GM21360 (cell line): ENCODE data around the gene MEF2D.

Source experiments
- ATAC-seq: cut with Tn5 transposase; IDR thresholded peaks from one replicate; pipeline ENCODE4 v1.9.1; 2021; ENCODE audit warnings: mild to moderate bottlenecking, moderate library complexity; ENCODE audit not compliant: unreplicated experiment

MEF2D gene

GRCh38 chr1:156500543-156500792 lies at the start of gene MEF2D:
Gene MEF2D, minus strand, starts transcription at chr1:156500775. Its CDS starts 17,483 bp downstream, at chr1:156483292.
- no peak for ATAC-seq

GRCh38 chr1:156550346-156550745 lies 49.8 kb upstream of the MEF2D start:
- ATAC-seq = no peak

GRCh38 chr1:156549831-156550230 lies 49.3 kb upstream of the MEF2D start:
- no peak for ATAC-seq

GRCh38 chr1:156549390-156549789 lies 48.8 kb upstream of the MEF2D start:
- no peak for ATAC-seq

GRCh38 chr1:156547982-156548381 lies 47.4 kb upstream of the MEF2D start:
- ATAC-seq = no peak

- ATAC-seq = no peak
Observed at GRCh38 chr1:156547434-156547833, 46.9 kb upstream of the MEF2D start.

- ATAC-seq = no peak
Observed at GRCh38 chr1:156546267-156546666, 45.7 kb upstream of the MEF2D start.

- ATAC-seq = no peak
Observed at GRCh38 chr1:156544592-156545102, 44.1 kb upstream of the MEF2D start.

GRCh38 chr1:156543066-156543465 lies 42.5 kb upstream of the MEF2D start:
- no peak for ATAC-seq

GRCh38 chr1:156540955-156541354 lies 40.4 kb upstream of the MEF2D start:
- ATAC-seq = no peak

GRCh38 chr1:156539818-156540355 lies 39.3 kb upstream of the MEF2D start:
- no peak for ATAC-seq

GRCh38 chr1:156538711-156539440 lies 38.3 kb upstream of the MEF2D start:
- no peak for ATAC-seq

GRCh38 chr1:156537027-156537426 lies 36.5 kb upstream of the MEF2D start:
- ATAC-seq = no peak

- ATAC-seq = no peak
Observed at GRCh38 chr1:156534424-156535060, 34.0 kb upstream of the MEF2D start.

GRCh38 chr1:156533568-156534220 lies 33.1 kb upstream of the MEF2D start:
- ATAC-seq = no peak

- ATAC-seq = no peak
Observed at GRCh38 chr1:156532374-156532773, 31.8 kb upstream of the MEF2D start.

- no peak for ATAC-seq
Observed at GRCh38 chr1:156530006-156530405, 29.4 kb upstream of the MEF2D start.

- no peak for ATAC-seq
Observed at GRCh38 chr1:156528875-156529425, 28.4 kb upstream of the MEF2D start.

- ATAC-seq = no peak
Observed at GRCh38 chr1:156528231-156528630, 27.7 kb upstream of the MEF2D start.

GRCh38 chr1:156527584-156527983 lies 27.0 kb upstream of the MEF2D start:
- no peak for ATAC-seq

GRCh38 chr1:156525856-156526489 lies 25.4 kb upstream of the MEF2D start:
- ATAC-seq = no peak
